HepG2 (cell line): ENCODE data around the gene RBM22. TPM values are rescaled to one million over a fixed set of nuclear protein-coding genes. Genes with fewer than 3 reads are reported as not detected.

Experiments used
- ATAC-seq: fragments of 200-7000 bp; cut with Tn5 transposase; 3 replicates; pipeline ENCODE4 v1.9.1; 2020; ENCODE audit warnings: mild to moderate bottlenecking, moderate library complexity
- BruUV-seq: library from RNA; stranded (reverse); fragments of 400-500 nt; replicated peaks from 2 replicates; lab custom pipeline; 2021; lab: Mats Ljungman, UMichigan
- CTCF ChIA-PET: fragments of 300-600 bp; formaldehyde crosslinking; extraction: SDS; loops from one replicate; lab custom pipeline; 2021; ENCODE audit warnings: low total read pairs, inconsistent platforms, low intra/inter-chr PET ratio; lab: Yijun Ruan, JAX
- POLR2A ChIA-PET: fragments of 350-600 bp; sonication (Branson Sonifier 250); formaldehyde crosslinking; loops from one replicate; lab custom pipeline; 2020; ENCODE audit warnings: antibody characterized with exemption, inconsistent platforms; lab: Yijun Ruan, JAX
- DNase-seq: peaks from one replicate; pipeline ENCODE4 v3.0.0-alpha.2; 2015; ENCODE audit warnings: low spot score
- FAIRE-seq: peaks from 3 replicates; lab custom pipeline; 2011; peaks lifted over from hg19 to GRCh38; lab: Jason Lieb, UNC
- H2AFZ ChIP-seq: one replicate; pipeline ENCODE4 v1.6.1; 2011; ENCODE audit warnings: low read length, inconsistent platforms
- H3K27ac ChIP-seq: fragments of 300-600 bp; 3 replicates; pipeline ENCODE4 v1.8.0; 2011; ENCODE audit warnings: mixed run types, mild to moderate bottlenecking, mixed read lengths, low read length, inconsistent platforms; ENCODE audit not compliant: insufficient read depth; ENCODE audit errors: extremely low read length
- H3K27me3 ChIP-seq, 2 experiments: fragments of 200-600 bp in 1 of 2; 2 replicates in 1 of 2; 3 replicates in 1 of 2; pipeline versions ENCODE4 v1.6.0 to v1.8.0; 2011; ENCODE audit warnings: low read length in 2 of 2, mild to moderate bottlenecking in 2 of 2, moderate library complexity in 2 of 2, inconsistent platforms in 1 of 2; ENCODE audit not compliant: insufficient read depth in 2 of 2, control insufficient read depth in 1 of 2
- H3K36me3 ChIP-seq, 2 experiments: fragments of 200-600 bp in 1 of 2; replicated peaks in 1 of 2; 2 replicates in 1 of 2; 3 replicates in 1 of 2; pipeline versions ENCODE4 v1.5.1 to v1.8.0; 2011; ENCODE audit warnings: low read length in 2 of 2, inconsistent platforms in 1 of 2; ENCODE audit not compliant: insufficient read depth in 2 of 2, control insufficient read depth in 1 of 2
- H3K4me1 ChIP-seq: 2 replicates; pipeline ENCODE4 v1.5.1; 2012; ENCODE audit warnings: low read length, inconsistent platforms; ENCODE audit not compliant: insufficient read depth
- H3K4me2 ChIP-seq: 2 replicates; pipeline ENCODE4 v1.6.0; 2011; ENCODE audit warnings: low read depth, low read length, inconsistent platforms
- H3K4me3 ChIP-seq, 3 experiments: fragments of 200-600 bp in 1 of 3; sonication (generic), shearing (Covaris generic) in 1 of 3; replicated peaks in 1 of 3; 2 replicates each; pipeline ENCODE4 v1.5.1; 2011 to 2016; ENCODE audit warnings: low read length in 3 of 3, inconsistent platforms in 2 of 3, low read depth in 2 of 3, mild to moderate bottlenecking in 2 of 3, control low read depth in 1 of 3, mixed read lengths in 1 of 3; ENCODE audit not compliant: insufficient read depth in 1 of 3
- H3K79me2 ChIP-seq: one replicate; pipeline ENCODE4 v1.6.1; 2011; ENCODE audit warnings: low read length, inconsistent platforms; ENCODE audit not compliant: insufficient read depth
- H3K9ac ChIP-seq: 2 replicates; pipeline ENCODE4 v1.6.0; 2011; ENCODE audit warnings: mild to moderate bottlenecking, low read depth, low read length, inconsistent platforms; ENCODE audit not compliant: insufficient read depth
- H3K9me3 ChIP-seq: 2 replicates; pipeline ENCODE4 v1.5.1; 2012; ENCODE audit warnings: mild to moderate bottlenecking, low read length
- H4K20me1 ChIP-seq: 2 replicates; pipeline ENCODE4 v1.6.0; 2011; ENCODE audit warnings: inconsistent platforms, mild to moderate bottlenecking, low read length, moderate library complexity; ENCODE audit not compliant: insufficient read depth
- FOXM1 ChIP-seq: sonication (generic); formaldehyde crosslinking; IDR thresholded peaks from 2 replicates; pipeline ENCODE4 v1.5.0; 2020; ENCODE audit warnings: missing genetic modification reagents
- MAFK ChIP-seq, 2 experiments: IDR thresholded peaks in 1 of 2; conservative IDR thresholded peaks in 1 of 2; 2 replicates each; pipeline ENCODE4 v1.6.1; 2011; ENCODE audit warnings: improper control_type of control experiment in 2 of 2, low read length in 2 of 2
- MED1 ChIP-seq: sonication (generic); formaldehyde crosslinking; IDR thresholded peaks from 2 replicates; pipeline ENCODE4 v1.4.0; 2020; ENCODE audit warnings: missing genetic modification reagents
- MXD1 ChIP-seq: sonication (generic); formaldehyde crosslinking; IDR thresholded peaks from 2 replicates; pipeline ENCODE4 v1.4.0; 2020; ENCODE audit warnings: mild to moderate bottlenecking, missing genetic modification reagents
- PATZ1 ChIP-seq: sonication (generic); formaldehyde crosslinking; IDR thresholded peaks from 2 replicates; pipeline ENCODE4 v1.4.0; 2020; ENCODE audit warnings: missing genetic modification reagents
- REL ChIP-seq: sonication (generic); formaldehyde crosslinking; conservative IDR thresholded peaks from 2 replicates; pipeline ENCODE4 v1.8.0; 2022; ENCODE audit warnings: mild to moderate bottlenecking, missing genetic modification reagents, moderate library complexity
- TAF15 ChIP-seq: fragments of 200-400 bp; formaldehyde crosslinking; IDR thresholded peaks from one replicate; pipeline ENCODE4 v1.6.1; 2018; ENCODE audit warnings: mild to moderate bottlenecking, low read depth, low read length; ENCODE audit not compliant: poor library complexity, severe bottlenecking
- ZFP41 ChIP-seq: sonication (generic); formaldehyde crosslinking; IDR thresholded peaks from 2 replicates; pipeline ENCODE4 v1.4.0; 2020; ENCODE audit warnings: mild to moderate bottlenecking, missing genetic modification reagents, borderline replicate concordance
- ZNF10 ChIP-seq: sonication (generic); formaldehyde crosslinking; IDR thresholded peaks from 2 replicates; pipeline ENCODE4 v1.4.0; 2020; ENCODE audit warnings: mild to moderate bottlenecking, low read depth, missing genetic modification reagents, borderline replicate concordance
- ZNF251 ChIP-seq: sonication (generic); formaldehyde crosslinking; IDR thresholded peaks from 2 replicates; pipeline ENCODE4 v1.9.0; 2021; ENCODE audit warnings: mild to moderate bottlenecking, missing genetic modification reagents
- ZNF263 ChIP-seq: sonication (generic); formaldehyde crosslinking; IDR thresholded peaks from 2 replicates; pipeline ENCODE4 v1.4.0; 2020; ENCODE audit warnings: missing genetic modification reagents
- ZNF326 ChIP-seq: sonication (generic); formaldehyde crosslinking; IDR thresholded peaks from 2 replicates; pipeline ENCODE4 v1.4.0; 2020; ENCODE audit warnings: missing genetic modification reagents, borderline replicate concordance
- ZNF354B ChIP-seq: sonication (generic); formaldehyde crosslinking; IDR thresholded peaks from 2 replicates; pipeline ENCODE4 v1.8.0; 2022; ENCODE audit warnings: mild to moderate bottlenecking, missing genetic modification reagents
- ZNF501 ChIP-seq: sonication (generic); formaldehyde crosslinking; IDR thresholded peaks from 2 replicates; pipeline ENCODE4 v1.5.1; 2020; ENCODE audit warnings: mild to moderate bottlenecking, moderate library complexity, missing genetic modification reagents
- ZNF766 ChIP-seq: sonication (generic); formaldehyde crosslinking; IDR thresholded peaks from 2 replicates; pipeline ENCODE4 v1.5.0; 2020; ENCODE audit warnings: missing genetic modification reagents, borderline replicate concordance
- WGBS: methylation state at CpG from one replicate; pipeline ENCODE4 v1.1.6; 2017; ENCODE audit warnings: low lambda C conversion rate; 5-methylcytosine and 5-hydroxymethylcytosine counted together
- in situ Hi-C: cut with HindIII; loops from 2 replicates; pipeline ENCODE4 v1.10.0; 2017; ENCODE audit warnings: low pct_unique_long_range_greater_than_20kb; ENCODE audit not compliant: extremely low pct_ligation_motif_present
- intact Hi-C: fragments of 100-400 bp; cut with micrococcal nuclease; formaldehyde crosslinking; loops from one replicate; pipeline ENCODE4 v1.10.0; 2022; ENCODE audit not compliant: unreplicated experiment
- polyA plus RNA-seq, 8 experiments: library from polyadenylated mRNA; depleted of rRNA in 3 of 8; stranded (reverse) in 7 of 8; unstranded in 1 of 8; fragments of >200 nt; fragmentation: Illumina TruSeq in 4 of 8; extraction: Trizol in 4 of 8; gene quantifications; 2 replicates each; pipeline versions ENCODE4 v1.2.1 to v1.2.3, GENCODE V29; 2011 to 2016; ENCODE audit warnings: low read depth in 4 of 8, missing spikeins in 1 of 8, mixed read lengths in 1 of 8; ENCODE audit not compliant: insufficient read depth in 1 of 8
- total RNA-seq, 5 experiments: library from RNA; depleted of rRNA; stranded (reverse); fragments of >200 nt; fragmentation: Illumina TruSeq; extraction: Trizol; gene quantifications; 2 replicates each; pipeline ENCODE4 v1.2.3, GENCODE V29; 2016; ENCODE audit warnings: low read depth in 1 of 5
- TF ChIP-seq, protein P1 (sequence below): sonication (generic); IDR thresholded peaks from 2 replicates; pipeline ENCODE4 v1.6.1; 2016; ENCODE audit warnings: low read depth, borderline replicate concordance

The RBM22 gene
- total and polyA plus RNA-seq, 2 of the 13 experiments (the other 11 are each of a cell fraction or from before 2014, with no cell fraction given): 28.3 to 35.0 TPM

DNA sequence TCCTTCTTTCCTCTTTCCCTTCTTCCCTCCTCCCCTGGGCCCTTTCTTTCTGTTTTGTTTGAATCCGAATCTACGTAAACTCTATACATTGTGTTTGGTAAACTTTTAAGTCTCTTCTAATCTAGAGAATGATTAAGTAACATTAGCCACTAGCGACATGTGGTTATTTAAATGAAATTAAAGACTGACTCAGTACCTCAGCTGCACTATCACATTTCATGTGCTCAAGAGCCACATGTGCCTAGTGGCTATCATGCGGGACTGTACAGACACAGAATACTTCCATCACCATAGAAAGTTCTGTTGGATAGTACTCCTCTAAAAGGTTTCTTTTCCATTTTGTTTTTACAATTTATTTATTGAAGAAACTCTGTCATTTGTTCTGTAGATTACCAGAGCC lies 29.0 kb upstream of the RBM22 start:
- Histone ChIP-seq H3K27me3 (no peaks in the 10 kb centered on the region), H3K4me1 (no peaks in the 10 kb centered on the region), H4K20me1 (no peaks in the 10 kb centered on the region), H3K36me3 (peaks cover 6 to 59% of the 10 kb centered on the region in 2 experiments)
- no peak for ATAC-seq
- intact Hi-C loops: no loop called here
- CTCF ChIA-PET: no interaction called here
- FAIRE-seq: no peak
- TF ChIP-seq, protein P1, sequence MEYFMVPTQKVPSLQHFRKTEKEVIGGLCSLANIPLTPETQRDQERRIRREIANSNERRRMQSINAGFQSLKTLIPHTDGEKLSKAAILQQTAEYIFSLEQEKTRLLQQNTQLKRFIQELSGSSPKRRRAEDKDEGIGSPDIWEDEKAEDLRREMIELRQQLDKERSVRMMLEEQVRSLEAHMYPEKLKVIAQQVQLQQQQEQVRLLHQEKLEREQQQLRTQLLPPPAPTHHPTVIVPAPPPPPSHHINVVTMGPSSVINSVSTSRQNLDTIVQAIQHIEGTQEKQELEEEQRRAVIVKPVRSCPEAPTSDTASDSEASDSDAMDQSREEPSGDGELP: no peak
- TF ChIP-seq ZNF501 (CRISPR knock-in tag) (no peak), ZNF354B (CRISPR knock-in tag) (no peak), MAFK (conservative IDR thresholded peaks at IDR 0.05 in 1 of 2, IDR thresholded peaks at IDR 0.05 in 1 of 2; ENCODE audit: low read length in 2 of 2) (no peak), ZNF766 (CRISPR knock-in tag) (no peak), PATZ1 (no peak), REL (CRISPR knock-in tag) (no peak), ZNF251 (no peak), MXD1 (no peak), ZFP41 (CRISPR knock-in tag) (no peak), TAF15 (no peak), FOXM1 (CRISPR knock-in tag) (no peak), ZNF326 (CRISPR knock-in tag) (no peak), ZNF263 (no peak), ZNF10 (CRISPR knock-in tag) (no peak), MED1 (CRISPR knock-in tag) (no peak)
- TF ChIP-seq, all 625 proteins: peak for 0
- no peaks in the 10 kb centered on the region for H3K9me3 ChIP-seq
- H3K9ac ChIP-seq: no peak overlapping the region
- POLR2A ChIA-PET: no interaction called here
- H3K79me2 ChIP-seq: no peaks in the 10 kb centered on the region
- no peak overlapping the region for H3K4me3 ChIP-seq
- no peak overlapping the region for H3K27ac ChIP-seq
- H2AFZ ChIP-seq: no peak overlapping the region
- no TSS peak for BruUV-seq
- H3K4me2 ChIP-seq: no peak overlapping the region
- in situ Hi-C loops: no loop called here
- WGBS: 85% methylated on average over 4 of the region's 4 CpGs
- DNase-seq: no peak
